ENCODE measurements around the gene GPRC5C.
A peak's percentile ranks its signal among the peaks of the same experiment; 100 is the strongest.

GPRC5C gene

GRCh38 chr17:74442670-74443515 lies 11.0 kb downstream of the GPRC5C start (continued):
- no peak for TF ChIP-seq ZSCAN4 (tag by site-specific recombination; IDR thresholded peaks at IDR 0.05)
- TF ChIP-seq OSR2 (tag by site-specific recombination; IDR thresholded peaks at IDR 0.05): 0 out of 2 replicates have a peak, but pooled peaks have one; percentile 20
- TF ChIP-seq ZNF645 (tag by site-specific recombination; IDR thresholded peaks at IDR 0.05): no peak
- TF ChIP-seq ZNF48 (tag by site-specific recombination; IDR thresholded peaks at IDR 0.05): no peak
- TF ChIP-seq ZBTB26 (tag by site-specific recombination; optimal IDR thresholded peaks at IDR 0.05): no peak
- no peak for TF ChIP-seq ZNF843 (tag by site-specific recombination; IDR thresholded peaks at IDR 0.05)
- no peak for TF ChIP-seq BCL11B (tag by site-specific recombination; IDR thresholded peaks at IDR 0.05; ENCODE audit: low read depth)
- no peak for TF ChIP-seq ZNF488 (tag by site-specific recombination; IDR thresholded peaks at IDR 0.05)
- TF ChIP-seq ZNF624 (tag by site-specific recombination; IDR thresholded peaks at IDR 0.05): no peak
- no peak for TF ChIP-seq ZNF184 (tag by site-specific recombination; IDR thresholded peaks at IDR 0.05)
- TF ChIP-seq ZNF391 (tag by site-specific recombination; IDR thresholded peaks at IDR 0.05; ENCODE audit: borderline replicate concordance, low read depth): no peak
- no peak for TF ChIP-seq ZNF514 (tag by site-specific recombination; IDR thresholded peaks at IDR 0.05)
- TF ChIP-seq ZSCAN5A (tag by site-specific recombination; IDR thresholded peaks at IDR 0.05): no peak
- TF ChIP-seq GLIS1 (tag by site-specific recombination; IDR thresholded peaks at IDR 0.05): peak; percentile 94
- no peak for TF ChIP-seq ZNF266 (tag by site-specific recombination; IDR thresholded peaks at IDR 0.05; ENCODE audit: low read depth)
- no peak for TF ChIP-seq ZNF121 (tag by site-specific recombination; IDR thresholded peaks at IDR 0.05)
- TF ChIP-seq ZNF140 (tag by site-specific recombination; IDR thresholded peaks at IDR 0.05): no peak
- no peak for TF ChIP-seq ZBTB11 (tag by site-specific recombination; conservative IDR thresholded peaks at IDR 0.05; ENCODE audit: low read depth)
- TF ChIP-seq GLI4 (tag by site-specific recombination; IDR thresholded peaks at IDR 0.05): no peak
- TF ChIP-seq ZBTB10 (tag by site-specific recombination; IDR thresholded peaks at IDR 0.05): no peak
- no peak for TF ChIP-seq AEBP2 (tag by site-specific recombination; IDR thresholded peaks at IDR 0.05; ENCODE audit: borderline replicate concordance)
- peak; percentile 87; the same call in 1 of the 2 replicates for TF ChIP-seq ZNF423 (tag by site-specific recombination; IDR thresholded peaks at IDR 0.05)
- TF ChIP-seq ZNF18 (tag by site-specific recombination; IDR thresholded peaks at IDR 0.05): no peak
